OCI-LY1 (cell line): Measurements from ENCODE around the gene TMEM185B.

Source experiments
- CTCF ChIP-seq: fragments of 200-600 bp; sonication (generic), shearing (Covaris generic); IDR thresholded peaks from 2 replicates; pipeline ENCODE4 v1.5.1; 2017; ENCODE audit warnings: mild to moderate bottlenecking, antibody characterized with exemption, low read length, moderate library complexity, mixed read lengths
- EZH2 ChIP-seq: fragments of 200-600 bp; sonication (generic), shearing (Covaris generic); IDR thresholded peaks from 2 replicates; pipeline ENCODE4 v1.8.0; 2017; ENCODE audit warnings: borderline replicate concordance, mixed run types, mild to moderate bottlenecking, antibody characterized with exemption, low read length, moderate library complexity, mixed read lengths

- TF ChIP-seq CTCF: no peak
- TF ChIP-seq EZH2: no peak
Measured at GRCh38 chr2:120219291-120219690, 3.9 kb downstream of the TMEM185B start.
